SK-N-SH treated with all-trans-retinoic acid at 6 μM for 48 hours (cell line): Measurements from ENCODE around the gene BSN.

Experiments used
- ARNTL ChIP-seq: fragments of 450-650 bp; formaldehyde crosslinking; IDR thresholded peaks from 2 replicates; pipeline ENCODE4 v1.5.0; 2020; ENCODE audit warnings: low read depth, mild to moderate bottlenecking, moderate library complexity, borderline replicate concordance
- BACH2 ChIP-seq: fragments of 250-450 bp; sonication (Bioruptor Pico); IDR thresholded peaks from 2 replicates; pipeline ENCODE4 v1.9.0; 2021; ENCODE audit warnings: mild to moderate bottlenecking, borderline replicate concordance
- CSDC2 ChIP-seq: fragments of 250-450 bp; sonication (Bioruptor Pico); IDR thresholded peaks from 2 replicates; pipeline ENCODE4 v1.5.0; 2020; ENCODE audit warnings: mild to moderate bottlenecking, moderate library complexity
- ESRRG ChIP-seq: fragments of 250-450 bp; sonication (Bioruptor Pico); IDR thresholded peaks from 2 replicates; pipeline ENCODE4 v1.6.1; 2021; ENCODE audit warnings: mild to moderate bottlenecking
- ISL1 ChIP-seq: fragments of 250-450 bp; sonication (Bioruptor Pico); IDR thresholded peaks from 2 replicates; pipeline ENCODE4 v2.1.2; 2022; ENCODE audit warnings: mild to moderate bottlenecking, moderate library complexity
- RARB ChIP-seq: fragments of 250-450 bp; sonication (Bioruptor Pico); IDR thresholded peaks from 2 replicates; pipeline ENCODE4 v1.8.0; 2021; ENCODE audit warnings: mild to moderate bottlenecking, moderate library complexity
- SNAI2 ChIP-seq: fragments of 250-450 bp; sonication (Bioruptor Pico); IDR thresholded peaks from 2 replicates; pipeline ENCODE4 v1.5.0; 2020; ENCODE audit warnings: mild to moderate bottlenecking, moderate library complexity
- TOX ChIP-seq: fragments of 250-450 bp; sonication (Bioruptor Pico); IDR thresholded peaks from 2 replicates; pipeline ENCODE4 v1.8.0; 2021; ENCODE audit warnings: mild to moderate bottlenecking, moderate library complexity, borderline replicate concordance
- ZC3H10 ChIP-seq: fragments of 250-450 bp; sonication (Bioruptor Pico); IDR thresholded peaks from 2 replicates; pipeline ENCODE4 v1.5.1; 2021; ENCODE audit warnings: mild to moderate bottlenecking, moderate library complexity
- ZFP3 ChIP-seq: fragments of 250-450 bp; sonication (Bioruptor Pico); IDR thresholded peaks from 2 replicates; pipeline ENCODE4 v1.5.0; 2020; ENCODE audit warnings: mild to moderate bottlenecking, moderate library complexity
- ZNF565 ChIP-seq: fragments of 450-650 bp; formaldehyde crosslinking; conservative IDR thresholded peaks from 2 replicates; pipeline ENCODE4 v1.5.0; 2020; ENCODE audit warnings: low read depth, mild to moderate bottlenecking, moderate library complexity
- ZNF8 ChIP-seq: fragments of 450-650 bp; formaldehyde crosslinking; IDR thresholded peaks from 2 replicates; pipeline ENCODE4 v1.5.0; 2020; ENCODE audit warnings: mild to moderate bottlenecking, moderate library complexity
- TF ChIP-seq, protein P1 (sequence below): fragments of 250-450 bp; sonication (Bioruptor Pico); IDR thresholded peaks from 2 replicates; pipeline ENCODE4 v1.8.0; 2020; ENCODE audit warnings: mild to moderate bottlenecking, moderate library complexity, borderline replicate concordance
- TF ChIP-seq, protein P2 (sequence below): fragments of 250-450 bp; sonication (Bioruptor Pico); IDR thresholded peaks from 2 replicates; pipeline ENCODE4 v1.5.0; 2020; ENCODE audit warnings: mild to moderate bottlenecking, moderate library complexity

GRCh38 chr3:49593041-49593440 lies 38.8 kb downstream of the BSN start:
- TF ChIP-seq SNAI2 (CRISPR knock-in tag) (no peak), ARNTL (CRISPR knock-in tag) (no peak), ZNF8 (CRISPR knock-in tag) (no peak), RARB (CRISPR knock-in tag) (no peak), ISL1 (CRISPR knock-in tag) (no peak), ESRRG (no peak), ZFP3 (CRISPR knock-in tag) (no peak), TOX (no peak), ZC3H10 (no peak), CSDC2 (CRISPR knock-in tag) (no peak), ZNF565 (CRISPR knock-in tag) (no peak), BACH2 (CRISPR knock-in tag) (no peak)
- TF ChIP-seq, protein P1, sequence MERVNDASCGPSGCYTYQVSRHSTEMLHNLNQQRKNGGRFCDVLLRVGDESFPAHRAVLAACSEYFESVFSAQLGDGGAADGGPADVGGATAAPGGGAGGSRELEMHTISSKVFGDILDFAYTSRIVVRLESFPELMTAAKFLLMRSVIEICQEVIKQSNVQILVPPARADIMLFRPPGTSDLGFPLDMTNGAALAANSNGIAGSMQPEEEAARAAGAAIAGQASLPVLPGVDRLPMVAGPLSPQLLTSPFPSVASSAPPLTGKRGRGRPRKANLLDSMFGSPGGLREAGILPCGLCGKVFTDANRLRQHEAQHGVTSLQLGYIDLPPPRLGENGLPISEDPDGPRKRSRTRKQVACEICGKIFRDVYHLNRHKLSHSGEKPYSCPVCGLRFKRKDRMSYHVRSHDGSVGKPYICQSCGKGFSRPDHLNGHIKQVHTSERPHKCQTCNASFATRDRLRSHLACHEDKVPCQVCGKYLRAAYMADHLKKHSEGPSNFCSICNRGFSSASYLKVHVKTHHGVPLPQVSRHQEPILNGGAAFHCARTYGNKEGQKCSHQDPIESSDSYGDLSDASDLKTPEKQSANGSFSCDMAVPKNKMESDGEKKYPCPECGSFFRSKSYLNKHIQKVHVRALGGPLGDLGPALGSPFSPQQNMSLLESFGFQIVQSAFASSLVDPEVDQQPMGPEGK, result no peak
- TF ChIP-seq, protein P2, sequence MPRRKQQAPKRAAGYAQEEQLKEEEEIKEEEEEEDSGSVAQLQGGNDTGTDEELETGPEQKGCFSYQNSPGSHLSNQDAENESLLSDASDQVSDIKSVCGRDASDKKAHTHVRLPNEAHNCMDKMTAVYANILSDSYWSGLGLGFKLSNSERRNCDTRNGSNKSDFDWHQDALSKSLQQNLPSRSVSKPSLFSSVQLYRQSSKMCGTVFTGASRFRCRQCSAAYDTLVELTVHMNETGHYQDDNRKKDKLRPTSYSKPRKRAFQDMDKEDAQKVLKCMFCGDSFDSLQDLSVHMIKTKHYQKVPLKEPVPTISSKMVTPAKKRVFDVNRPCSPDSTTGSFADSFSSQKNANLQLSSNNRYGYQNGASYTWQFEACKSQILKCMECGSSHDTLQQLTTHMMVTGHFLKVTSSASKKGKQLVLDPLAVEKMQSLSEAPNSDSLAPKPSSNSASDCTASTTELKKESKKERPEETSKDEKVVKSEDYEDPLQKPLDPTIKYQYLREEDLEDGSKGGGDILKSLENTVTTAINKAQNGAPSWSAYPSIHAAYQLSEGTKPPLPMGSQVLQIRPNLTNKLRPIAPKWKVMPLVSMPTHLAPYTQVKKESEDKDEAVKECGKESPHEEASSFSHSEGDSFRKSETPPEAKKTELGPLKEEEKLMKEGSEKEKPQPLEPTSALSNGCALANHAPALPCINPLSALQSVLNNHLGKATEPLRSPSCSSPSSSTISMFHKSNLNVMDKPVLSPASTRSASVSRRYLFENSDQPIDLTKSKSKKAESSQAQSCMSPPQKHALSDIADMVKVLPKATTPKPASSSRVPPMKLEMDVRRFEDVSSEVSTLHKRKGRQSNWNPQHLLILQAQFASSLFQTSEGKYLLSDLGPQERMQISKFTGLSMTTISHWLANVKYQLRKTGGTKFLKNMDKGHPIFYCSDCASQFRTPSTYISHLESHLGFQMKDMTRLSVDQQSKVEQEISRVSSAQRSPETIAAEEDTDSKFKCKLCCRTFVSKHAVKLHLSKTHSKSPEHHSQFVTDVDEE (CRISPR knock-in tag), result no peak
